Adrenal gland (tissue), 5 donors: ENCODE results near the gene FHIT.

Experiments used
- POLR2A ChIP-seq, 2 donors: fragments of 450-650 bp; IDR thresholded peaks; one replicate each; pipeline ENCODE4 v1.6.1; 2017; ENCODE audit warnings: antibody characterized with exemption in 2 of 2, mild to moderate bottlenecking in 2 of 2, moderate library complexity in 1 of 2
- TF ChIP-seq, protein P1 (sequence below), 6 experiments: fragments of 450-650 bp in 4 of 6; fragments of 200-600 bp in 2 of 6; sonication (generic) in 1 of 6; IDR thresholded peaks; 1 replicate in 5 of 6; 2 replicates in 1 of 6; pipeline versions ENCODE4 v1.5.1 to v1.8.0; 2016 to 2021; ENCODE audit warnings: antibody characterized with exemption in 6 of 6, mild to moderate bottlenecking in 2 of 6, moderate library complexity in 1 of 6
- donor health status: DM: no; HTN: no; CAD: no.

DNA sequence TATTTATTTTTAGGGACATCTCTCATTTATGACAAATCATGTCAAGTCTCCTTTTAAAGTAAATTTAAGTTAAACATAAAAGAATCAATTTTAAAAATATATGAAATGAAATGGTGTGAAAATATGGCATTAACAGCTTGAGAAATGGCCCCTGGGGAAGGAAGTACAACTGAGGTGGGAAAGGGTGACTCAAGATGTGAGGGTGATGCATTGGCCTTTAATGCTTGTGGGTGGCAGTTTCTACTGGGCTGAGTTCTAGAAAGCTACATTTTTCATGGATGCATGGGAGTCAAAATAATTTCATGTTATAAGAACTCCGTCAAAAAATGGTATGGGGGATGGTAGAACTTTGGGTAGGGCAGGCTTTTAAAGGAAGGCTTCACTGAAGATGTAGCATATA, 1492.6 kb downstream of the FHIT start:
- TF ChIP-seq, protein P1, sequence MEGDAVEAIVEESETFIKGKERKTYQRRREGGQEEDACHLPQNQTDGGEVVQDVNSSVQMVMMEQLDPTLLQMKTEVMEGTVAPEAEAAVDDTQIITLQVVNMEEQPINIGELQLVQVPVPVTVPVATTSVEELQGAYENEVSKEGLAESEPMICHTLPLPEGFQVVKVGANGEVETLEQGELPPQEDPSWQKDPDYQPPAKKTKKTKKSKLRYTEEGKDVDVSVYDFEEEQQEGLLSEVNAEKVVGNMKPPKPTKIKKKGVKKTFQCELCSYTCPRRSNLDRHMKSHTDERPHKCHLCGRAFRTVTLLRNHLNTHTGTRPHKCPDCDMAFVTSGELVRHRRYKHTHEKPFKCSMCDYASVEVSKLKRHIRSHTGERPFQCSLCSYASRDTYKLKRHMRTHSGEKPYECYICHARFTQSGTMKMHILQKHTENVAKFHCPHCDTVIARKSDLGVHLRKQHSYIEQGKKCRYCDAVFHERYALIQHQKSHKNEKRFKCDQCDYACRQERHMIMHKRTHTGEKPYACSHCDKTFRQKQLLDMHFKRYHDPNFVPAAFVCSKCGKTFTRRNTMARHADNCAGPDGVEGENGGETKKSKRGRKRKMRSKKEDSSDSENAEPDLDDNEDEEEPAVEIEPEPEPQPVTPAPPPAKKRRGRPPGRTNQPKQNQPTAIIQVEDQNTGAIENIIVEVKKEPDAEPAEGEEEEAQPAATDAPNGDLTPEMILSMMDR (IDR thresholded peaks at IDR 0.05), result no peak
- no peak for TF ChIP-seq POLR2A (IDR thresholded peaks at IDR 0.05)
